ENCODE measurements around the gene H2BW1.

DNA sequence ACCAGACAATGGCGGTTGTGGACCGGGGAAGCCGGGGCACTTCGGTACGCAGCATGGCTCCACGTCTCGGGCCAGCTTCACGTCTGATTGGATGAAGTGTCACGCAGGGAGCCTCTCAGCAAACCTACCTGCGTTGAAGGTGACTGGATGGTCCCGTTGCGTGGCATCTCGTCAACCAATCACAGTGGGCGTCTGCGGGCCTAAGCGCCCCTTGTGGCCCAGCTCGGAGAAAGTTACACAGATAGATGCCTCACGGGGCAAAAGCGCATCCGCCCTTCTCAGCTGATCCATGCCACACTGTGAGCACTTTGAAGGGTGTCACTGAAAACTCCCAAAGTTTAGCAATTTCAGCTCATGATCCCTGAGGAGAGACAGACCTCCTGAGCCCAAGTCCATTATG, at the start of gene H2BW1:
- TF ChIP-seq, protein P1, sequence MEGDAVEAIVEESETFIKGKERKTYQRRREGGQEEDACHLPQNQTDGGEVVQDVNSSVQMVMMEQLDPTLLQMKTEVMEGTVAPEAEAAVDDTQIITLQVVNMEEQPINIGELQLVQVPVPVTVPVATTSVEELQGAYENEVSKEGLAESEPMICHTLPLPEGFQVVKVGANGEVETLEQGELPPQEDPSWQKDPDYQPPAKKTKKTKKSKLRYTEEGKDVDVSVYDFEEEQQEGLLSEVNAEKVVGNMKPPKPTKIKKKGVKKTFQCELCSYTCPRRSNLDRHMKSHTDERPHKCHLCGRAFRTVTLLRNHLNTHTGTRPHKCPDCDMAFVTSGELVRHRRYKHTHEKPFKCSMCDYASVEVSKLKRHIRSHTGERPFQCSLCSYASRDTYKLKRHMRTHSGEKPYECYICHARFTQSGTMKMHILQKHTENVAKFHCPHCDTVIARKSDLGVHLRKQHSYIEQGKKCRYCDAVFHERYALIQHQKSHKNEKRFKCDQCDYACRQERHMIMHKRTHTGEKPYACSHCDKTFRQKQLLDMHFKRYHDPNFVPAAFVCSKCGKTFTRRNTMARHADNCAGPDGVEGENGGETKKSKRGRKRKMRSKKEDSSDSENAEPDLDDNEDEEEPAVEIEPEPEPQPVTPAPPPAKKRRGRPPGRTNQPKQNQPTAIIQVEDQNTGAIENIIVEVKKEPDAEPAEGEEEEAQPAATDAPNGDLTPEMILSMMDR (IDR thresholded peaks at IDR 0.05): no peak
- TF ChIP-seq POLR2AphosphoS5 (IDR thresholded peaks at IDR 0.05) (no peak), EP300 (IDR thresholded peaks at IDR 0.05) (no peak), POLR2A (IDR thresholded peaks at IDR 0.05) (no peak)
